CD4-positive, alpha-beta T cell treated with Interleukin-1 beta for 1 hour (primary cell): ENCODE results near the gene IKZF2.

ENCODE experiments used
- DNase-seq, 2 donors: peaks; one replicate each; pipeline ENCODE4 v3.0.0-alpha.2; 2020 to 2022

Gene IKZF2

DNA sequence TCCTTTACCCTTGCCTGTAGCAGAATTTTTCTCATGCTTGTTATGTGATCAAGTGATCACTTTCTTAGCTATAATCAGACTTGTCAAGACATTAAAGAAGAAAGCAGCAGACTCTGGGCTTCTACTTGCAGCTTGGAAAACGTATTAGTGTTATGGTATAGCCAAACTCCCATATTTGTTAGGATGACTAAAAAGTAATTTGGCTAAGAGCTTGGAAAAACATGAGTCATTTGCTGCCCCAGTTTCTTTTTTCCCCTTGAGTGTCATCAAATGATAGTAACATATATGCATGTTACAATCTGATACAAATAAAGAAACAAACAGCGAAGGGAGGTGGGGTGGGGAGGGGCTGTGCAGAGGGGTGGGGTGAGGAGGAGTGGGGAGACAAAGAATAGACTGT is 155.5 kb downstream of the IKZF2 start:
- DNase-seq = no peak

DNA sequence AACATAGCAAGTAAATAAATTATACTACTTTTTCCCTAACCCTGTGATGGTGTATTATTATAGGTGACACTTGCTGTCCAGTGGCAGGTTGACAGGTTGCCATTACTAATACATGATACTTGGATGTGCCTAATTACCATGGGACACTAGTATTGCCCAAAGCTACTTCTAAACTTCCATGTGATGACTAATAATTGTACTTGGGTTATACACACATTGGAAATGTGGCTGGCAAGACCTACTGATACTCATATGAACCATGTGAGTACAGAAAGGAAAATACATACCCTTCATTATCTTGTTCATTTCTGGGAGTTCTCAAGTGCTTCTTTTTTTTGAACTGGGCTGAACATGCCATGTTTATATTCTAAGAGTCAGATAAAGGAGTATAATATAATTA is 156.4 kb downstream of the IKZF2 start:
- no peak for DNase-seq

DNA sequence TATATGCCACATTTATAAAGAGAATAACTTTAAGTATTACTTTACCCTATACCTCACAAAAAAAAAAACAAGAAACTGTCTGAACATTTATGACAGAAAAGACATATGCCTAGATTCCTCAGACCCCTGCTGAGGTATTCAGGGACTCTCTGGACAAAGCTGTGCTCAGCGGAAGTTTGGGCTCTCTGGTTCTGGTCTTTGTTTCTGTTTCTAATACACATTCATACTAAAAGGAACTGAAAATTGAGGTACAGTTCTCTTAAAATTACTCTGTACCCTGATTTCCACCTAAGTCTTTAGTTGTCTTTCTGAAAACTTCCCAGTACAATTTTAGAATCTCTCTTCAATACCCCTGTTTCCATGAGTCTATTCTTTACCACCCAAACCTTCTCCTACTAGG is 160.3 kb downstream of the IKZF2 start:
- no peak for DNase-seq

DNA sequence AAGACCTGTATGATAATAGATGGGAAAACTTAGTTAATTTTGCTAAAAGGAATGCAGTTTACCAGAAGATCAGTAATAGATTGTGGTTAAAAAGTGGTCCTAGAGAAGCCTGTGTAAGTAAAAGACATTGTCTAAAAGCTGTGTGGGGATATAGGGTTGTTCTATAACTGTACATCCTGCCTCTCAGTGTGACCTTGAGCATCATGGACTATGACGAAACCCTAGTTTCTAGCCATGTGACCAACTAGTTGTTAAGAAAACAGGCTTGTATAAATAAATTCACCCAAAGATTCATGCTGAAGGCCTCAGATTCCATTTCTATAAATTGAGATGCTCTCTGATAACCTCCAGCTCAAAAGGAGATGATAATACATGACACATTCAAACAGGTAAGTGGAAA is 160.7 kb downstream of the IKZF2 start:
- DNase-seq = no peak

DNA sequence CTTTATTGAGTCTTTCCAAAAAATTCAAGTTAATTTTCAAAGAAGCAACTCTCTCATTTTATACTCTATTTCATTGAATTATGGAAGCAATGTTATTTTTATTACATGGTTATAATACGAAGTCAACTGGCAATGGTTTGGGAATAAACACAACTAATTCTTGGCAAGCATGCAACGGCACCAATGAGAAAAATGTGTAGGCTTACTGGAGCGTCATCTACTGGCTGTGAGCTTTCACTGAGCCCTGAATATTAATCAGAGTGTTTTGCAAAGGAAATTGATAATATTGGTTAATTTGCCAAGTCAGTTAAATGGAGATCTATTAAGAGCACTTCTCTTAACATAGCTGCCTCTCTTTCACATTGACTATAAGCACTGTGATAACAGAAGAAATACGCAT is 163.9 kb downstream of the IKZF2 start:
- no peak for DNase-seq

DNA sequence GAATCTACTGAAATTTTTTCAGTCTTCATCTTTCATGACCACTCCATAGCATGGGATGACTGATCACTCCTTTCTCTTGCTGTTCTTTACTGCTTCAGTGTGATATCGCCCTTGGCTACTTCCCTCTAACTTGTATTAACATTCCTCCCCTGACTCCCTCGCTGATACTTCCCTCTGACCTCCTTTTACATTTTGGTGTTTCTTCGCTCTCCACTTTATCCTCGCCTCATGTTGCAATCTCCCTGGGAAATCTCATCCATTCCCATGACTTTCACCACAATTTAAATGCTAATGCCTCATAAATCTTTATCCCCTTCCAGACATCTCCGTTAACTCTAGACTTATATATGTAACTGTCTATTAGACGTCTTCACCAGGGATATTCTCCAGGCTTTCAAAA is 167.3 kb downstream of the IKZF2 start:
- DNase-seq = no peak

DNA sequence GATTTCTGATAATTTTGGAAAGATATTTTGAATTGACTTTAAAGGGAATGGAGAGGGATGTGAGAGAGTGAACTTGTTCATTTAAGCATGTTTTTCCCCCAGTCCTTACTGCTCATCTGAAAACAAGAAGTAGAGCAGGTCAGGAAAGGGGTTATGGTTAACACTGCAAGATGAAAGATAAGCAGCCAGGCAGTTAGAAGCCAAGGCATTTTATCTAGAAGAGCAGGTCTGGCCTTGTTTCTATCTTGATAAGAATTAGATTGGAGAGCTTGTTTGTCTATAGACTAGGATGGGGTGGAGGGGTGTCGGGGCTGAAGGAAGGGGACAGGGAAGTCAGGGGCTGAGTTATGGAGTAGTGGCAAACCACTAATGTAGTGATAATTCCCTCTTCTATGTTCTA is 171.6 kb downstream of the IKZF2 start:
- no peak for DNase-seq

DNA sequence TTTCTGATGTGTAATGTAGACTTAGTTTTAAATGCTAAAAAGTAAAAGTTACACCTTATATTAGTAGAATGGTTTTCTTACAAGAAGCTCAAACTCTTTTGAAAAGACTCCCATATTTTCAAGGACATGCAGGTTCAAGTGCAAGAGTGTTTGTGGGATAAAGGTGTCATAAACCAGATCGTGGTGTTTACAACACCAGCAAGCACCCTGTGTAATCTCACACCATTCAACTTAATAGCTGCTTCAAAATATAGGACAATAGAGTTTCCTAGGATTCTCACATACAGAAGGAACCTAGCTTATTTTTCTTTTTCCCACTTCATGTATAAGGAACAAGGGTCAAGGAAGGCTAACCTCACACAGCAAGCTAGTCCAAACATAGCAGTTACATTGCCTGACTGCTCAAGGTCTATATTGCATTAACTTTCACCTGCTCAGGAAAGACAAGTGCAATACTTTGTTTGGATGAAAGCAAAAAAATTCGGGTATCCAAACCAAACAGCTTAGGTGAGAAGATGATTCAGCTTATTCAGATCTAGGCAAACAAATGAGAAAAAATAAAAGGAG is 172.3 kb downstream of the IKZF2 start:
- no peak for DNase-seq

DNA sequence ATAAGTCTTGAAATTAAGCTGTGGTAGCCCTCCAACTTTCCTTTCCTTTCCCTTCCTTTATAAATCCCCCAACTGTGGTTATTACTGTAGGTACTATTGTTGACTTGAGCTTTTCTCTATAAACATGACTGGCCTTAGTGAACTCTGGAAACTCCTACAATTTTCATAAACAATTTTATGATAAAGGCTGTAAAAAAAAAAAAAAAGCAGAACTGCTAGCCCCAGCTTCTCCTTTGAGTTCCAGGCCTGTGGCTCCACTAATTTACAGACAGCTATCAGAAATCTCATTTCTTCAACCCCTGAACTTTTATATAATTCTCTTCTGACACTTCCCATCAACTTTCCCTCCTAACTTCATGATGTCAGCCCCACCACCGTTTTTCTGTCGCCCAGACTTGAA is 174.3 kb downstream of the IKZF2 start:
- DNase-seq = no peak

DNA sequence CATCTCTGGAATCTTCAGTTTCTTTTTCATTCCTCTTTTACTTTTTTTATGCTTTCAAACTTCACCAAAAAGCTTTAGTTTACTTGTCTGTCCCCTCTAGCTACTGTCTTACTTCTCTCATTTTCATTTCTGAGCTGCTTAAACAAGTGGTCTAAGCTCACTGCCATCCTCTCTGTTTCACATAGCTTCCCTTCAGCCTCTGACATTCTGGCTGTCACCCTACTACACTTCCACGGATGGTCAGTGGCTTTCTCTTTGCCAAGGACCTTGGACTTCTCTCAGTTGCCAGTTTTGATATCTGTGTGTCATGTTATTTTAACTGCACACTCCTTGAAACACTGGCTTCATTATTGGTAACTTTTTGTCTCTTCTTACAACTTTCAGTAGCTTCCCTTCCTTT is 176.1 kb downstream of the IKZF2 start:
- DNase-seq = no peak

DNA sequence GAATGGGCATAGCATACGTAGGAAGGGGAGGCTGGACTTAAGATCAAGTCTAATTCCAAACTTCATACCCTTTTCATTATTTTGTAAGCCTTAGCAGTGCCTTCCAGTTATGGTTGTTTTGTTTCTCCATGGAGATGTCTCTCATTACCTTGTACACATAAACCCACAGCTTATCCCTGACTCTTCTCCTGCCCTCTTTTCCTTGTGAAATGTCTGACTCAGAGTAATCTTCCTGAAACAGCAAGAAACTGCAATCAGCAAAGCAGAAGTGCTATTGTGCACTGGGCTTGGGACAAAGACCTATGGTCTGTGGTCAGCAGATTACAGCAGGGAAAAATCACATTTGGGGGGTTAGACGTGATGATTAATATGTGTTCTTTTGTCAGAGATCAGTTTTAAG is 176.7 kb downstream of the IKZF2 start:
- no peak for DNase-seq

DNA sequence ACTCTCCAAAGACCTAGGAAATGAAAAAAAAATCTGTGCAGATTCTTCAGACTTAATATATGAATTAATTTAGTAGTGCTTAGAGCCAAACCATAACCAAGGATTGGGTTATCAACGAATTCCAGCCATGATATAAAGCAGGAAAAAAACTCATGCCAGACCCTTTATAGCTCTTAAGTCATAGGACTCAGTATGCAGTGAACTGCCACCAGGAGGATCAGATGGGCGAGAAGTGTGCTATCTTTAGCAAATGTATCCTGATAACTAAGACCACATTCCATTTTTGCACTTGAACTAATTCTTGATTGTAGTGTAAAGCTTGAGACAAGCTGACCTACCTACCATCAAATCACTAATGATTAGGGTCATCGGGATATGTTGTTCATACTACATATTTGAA is 178.1 kb downstream of the IKZF2 start:
- no peak for DNase-seq

DNA sequence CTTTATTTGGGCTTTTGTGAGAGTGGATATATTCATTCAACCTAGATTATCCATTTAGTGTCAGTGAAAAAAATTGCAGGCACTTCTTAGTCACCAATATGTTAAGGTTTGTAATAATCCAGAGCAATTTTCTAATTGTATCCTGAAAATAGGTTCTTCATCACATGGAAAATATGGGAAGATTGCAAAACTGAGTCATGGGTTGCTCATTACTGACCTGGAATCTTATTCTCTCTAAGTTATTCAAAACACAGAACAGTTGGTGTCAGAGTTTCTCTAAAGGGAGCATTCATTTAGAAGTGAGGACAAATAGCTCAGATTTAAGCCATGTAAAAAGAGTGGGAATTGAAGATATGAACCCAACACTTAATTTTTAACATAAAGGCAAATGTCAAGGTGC is 181.3 kb downstream of the IKZF2 start:
- no peak for DNase-seq

DNA sequence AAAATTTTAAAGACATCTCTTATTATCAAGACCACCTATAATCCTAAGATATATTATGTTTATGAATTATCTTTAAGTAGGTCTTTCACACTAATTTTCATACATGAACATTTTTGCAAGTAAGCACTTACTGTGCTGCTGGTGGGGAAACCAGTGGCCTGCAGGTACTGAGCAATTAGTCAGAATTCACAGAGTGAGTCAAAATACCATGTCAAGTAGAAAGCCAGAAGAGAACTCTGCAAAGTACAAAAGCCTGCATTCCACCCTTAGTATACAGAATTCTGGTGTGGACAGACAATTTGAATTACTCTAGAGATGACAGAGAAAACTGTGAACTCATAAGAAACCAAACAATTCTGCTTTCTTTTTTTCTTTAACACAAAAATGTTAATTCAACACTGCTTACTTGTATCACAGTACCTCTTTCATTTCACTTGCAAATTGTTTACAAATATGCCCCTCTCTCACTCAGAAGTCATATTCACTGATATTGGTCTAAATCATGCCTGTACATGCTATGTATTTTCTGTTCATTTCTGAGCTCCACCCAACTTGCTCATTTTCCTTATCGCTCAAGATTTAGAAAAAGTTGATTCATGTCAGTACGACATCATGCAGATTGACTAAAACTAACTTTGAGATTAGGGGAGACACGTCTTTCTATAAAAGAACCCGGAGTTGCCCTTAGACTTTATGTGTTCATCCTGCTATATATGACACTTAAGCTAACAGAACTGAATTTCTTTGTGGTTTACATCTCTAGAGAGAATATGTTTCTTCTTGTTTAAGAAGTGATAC is 182.9 kb downstream of the IKZF2 start:
- no peak for DNase-seq

DNA sequence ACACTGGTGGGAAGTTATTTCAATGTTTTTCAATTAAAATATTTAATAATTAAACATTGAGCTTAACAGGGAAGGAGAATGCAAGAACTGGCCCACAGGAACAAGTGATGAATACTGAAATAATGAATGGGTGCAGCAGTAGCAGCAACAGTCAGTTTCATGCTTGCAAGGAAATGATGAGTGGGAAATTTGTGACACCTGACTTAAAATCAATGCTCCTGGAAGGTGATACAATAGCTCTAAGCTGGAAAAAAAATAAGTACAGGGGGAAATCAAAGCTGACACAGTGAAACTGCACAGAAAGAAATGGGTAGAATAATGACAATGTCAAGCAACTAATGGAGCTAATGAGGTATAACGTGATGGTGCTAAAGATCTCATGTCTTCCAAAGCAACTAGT is 184.5 kb downstream of the IKZF2 start:
- no peak for DNase-seq

DNA sequence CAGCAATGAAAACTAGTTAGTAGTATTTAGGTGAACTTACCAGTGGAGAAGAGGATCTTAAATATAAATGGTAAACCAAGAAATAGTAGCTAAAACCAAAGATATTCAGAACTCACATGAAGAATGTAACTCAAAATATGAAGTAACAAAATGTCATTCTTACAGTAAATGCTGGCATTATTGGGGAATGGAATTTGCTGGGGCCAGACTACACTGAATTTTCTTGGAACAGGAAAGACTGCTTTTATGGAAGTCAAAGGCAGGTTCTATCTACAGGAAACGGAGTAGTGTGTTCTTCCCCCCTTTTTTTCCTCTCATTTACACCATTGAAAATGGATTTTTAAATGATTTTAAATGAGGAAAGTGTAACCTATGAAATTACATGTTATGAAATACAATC is 188.7 kb downstream of the IKZF2 start:
- DNase-seq = no peak

DNA sequence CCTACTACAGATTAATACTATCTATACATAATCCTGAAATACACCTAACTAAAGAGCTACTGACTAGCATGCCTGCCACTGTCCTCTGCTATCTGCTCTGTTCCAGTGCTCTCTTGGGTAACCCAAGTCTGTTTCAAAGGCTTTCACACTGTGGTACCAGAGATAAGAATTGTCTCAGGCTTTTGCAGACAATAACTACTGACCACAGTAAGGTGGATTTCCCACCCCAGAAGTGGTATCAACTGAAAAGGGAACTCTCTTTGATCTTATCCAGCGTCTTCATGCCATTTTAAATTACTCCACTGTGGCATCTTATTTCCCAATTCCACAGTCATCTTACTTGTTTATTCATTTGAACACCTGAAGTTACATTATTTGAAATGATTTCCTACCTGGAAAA is 190.2 kb downstream of the IKZF2 start:
- DNase-seq = no peak

DNA sequence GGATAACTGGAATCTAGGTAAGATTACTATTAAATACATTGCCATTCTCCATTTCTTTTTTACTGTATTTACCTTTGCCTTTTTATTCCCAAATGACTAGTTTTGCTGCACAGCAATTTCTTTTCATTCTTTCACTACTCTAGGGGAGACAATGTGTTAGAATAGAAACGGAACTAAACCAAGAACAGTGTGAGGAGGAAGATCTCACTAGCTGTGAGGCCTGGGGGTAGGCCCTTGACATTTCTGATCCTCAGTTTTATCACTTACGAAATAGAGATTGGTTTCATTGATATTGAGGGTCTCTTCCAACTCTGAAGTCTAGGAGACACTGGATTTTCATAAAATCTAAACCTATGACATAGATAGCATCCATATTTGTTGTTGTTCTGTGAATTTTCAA is 191.1 kb downstream of the IKZF2 start:
- no peak for DNase-seq

DNA sequence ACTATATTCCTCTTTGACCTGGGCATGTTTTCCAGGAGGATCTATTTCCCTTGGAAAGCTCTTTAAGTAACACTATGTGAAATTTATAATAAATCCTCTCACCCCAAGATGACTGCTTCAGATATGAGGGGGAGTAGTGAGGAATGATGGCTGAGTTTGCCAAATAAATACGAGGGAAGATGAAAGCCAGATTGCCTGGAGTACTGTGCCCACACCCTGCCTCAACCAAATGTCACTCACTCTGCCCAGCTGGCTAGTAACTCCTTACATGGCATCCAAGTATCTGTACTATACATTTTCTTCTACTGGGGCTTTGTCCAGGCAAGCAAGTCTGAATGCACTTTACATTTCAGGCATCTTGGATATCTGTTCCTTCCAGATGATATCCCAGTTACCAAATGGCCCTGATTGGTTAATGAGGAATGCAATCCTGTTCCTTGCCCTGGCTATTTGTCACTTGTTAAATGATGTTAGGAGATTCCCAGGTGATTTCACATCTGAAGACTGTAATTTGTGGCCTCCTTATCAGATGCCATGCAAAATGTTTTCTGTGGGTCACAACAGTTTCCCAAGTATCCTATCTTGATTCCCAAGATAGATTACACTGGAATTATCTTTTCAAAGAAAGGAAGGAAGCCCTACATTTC is 191.8 kb downstream of the IKZF2 start:
- DNase-seq = no peak

DNA sequence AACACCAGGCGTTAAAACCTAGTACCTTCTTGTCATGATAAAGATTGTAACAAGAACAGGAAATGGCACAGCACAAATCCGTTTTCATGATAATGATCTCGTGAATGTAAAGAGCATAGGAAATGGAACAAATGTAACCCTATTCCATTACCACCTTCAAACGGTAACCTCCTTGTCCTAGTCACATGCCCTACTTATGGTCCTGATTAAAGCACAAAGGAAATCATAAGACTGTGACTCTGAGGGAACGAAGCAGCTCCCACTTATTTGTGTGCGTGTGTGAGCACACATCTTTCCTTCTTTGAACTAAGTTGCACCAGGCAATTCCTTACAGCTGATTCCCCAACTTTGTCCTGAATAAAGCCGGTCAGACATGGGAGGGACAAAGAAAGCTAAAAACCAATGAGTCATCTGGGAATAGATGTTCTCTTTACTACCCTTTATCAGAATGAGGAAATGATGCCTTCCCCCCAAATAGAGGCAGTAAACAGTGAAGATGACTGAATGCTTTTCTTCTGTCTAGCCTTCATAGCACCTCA is 192.6 kb downstream of the IKZF2 start:
- DNase-seq = no peak

DNA sequence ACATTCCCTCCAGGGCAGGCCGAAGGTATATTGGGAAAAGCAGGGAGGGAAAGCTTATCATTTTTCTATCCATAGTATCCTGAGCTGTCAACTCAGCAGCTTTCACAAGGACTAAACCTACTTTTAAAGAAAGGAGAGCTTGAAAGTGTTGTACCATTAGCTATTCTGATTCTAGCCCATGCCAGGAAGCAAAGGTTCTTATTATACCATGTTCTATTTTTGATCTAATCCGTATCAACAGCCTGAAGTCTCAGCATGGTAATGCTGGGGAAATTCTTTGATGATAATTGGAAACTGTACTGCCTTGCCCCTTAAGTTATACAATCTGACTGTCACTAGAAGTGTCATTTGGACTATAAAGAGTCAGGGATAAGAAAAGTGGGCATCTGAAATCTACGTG is 193.3 kb downstream of the IKZF2 start:
- DNase-seq = no peak

DNA sequence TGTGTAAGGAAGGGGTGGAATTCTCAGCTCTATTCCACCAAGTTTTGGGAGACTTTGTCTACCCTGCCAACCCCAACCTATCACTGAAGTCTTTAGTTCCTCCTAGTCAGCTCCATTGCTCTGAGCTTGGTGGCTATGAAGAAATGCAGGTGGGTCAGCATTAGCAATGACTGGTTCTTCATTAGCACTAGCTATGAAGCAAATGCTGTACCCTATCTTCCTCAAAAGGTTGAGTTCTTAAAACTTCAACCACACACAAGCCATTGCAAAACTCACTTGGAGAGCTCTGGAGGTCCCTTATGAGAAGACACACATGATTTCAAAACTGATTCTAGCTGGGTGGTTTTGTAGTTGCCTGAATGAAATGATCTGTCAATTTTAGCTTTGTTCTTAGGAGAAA is 193.8 kb downstream of the IKZF2 start:
- DNase-seq = no peak

DNA sequence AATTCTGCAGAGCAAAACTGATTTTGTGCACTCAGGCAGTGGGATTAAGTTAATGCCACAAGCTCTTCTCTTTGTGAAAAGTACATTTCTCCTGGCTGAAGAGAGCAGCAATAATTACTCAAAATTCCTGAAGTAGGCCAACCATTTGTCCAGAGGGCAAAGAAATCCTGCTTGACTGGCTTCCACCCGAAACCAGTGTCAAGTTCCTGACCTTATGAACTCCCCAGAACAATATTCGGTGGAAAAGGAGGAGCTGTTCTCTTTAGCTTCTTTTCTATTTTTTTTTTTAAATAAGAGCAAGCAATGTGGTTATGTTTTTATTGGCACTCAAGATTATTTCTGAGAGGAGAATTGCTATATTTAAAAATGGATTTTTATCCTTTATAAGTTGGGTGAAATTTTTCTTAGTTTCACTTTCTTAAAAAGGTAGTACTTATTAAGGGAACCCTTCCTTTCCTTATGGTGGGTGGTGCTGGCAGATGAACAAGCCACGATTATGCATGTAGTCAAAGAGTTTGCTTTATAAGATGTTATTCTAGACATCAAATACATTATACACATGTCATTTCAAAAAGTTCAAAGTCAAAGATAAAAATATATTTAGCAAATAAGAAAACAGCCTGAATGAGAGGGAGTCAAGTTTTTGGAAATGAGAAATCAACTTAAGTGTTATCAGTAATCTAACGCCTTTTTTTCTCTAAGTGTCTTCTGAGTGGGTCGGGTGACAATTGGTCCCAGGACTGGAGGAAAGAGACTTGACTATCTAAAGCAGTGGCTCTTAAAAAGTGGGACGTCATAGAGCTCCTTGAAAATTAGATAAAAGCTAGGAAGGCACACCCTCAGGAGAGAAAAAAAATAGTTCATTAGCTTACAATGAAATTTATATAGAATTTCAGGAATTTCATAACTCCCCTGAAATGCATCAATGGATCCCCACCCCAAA is 194.5 kb downstream of the IKZF2 start:
- no peak for DNase-seq
